GM12891 (cell line): ENCODE measurements around the gene SLC9A9.

Experiments
- POLR2A ChIP-seq: IDR thresholded peaks from 2 replicates; pipeline ENCODE4 v1.6.1; 2011; ENCODE audit warnings: low read depth, low read length, control low read depth
- POLR2AphosphoS5 ChIP-seq: IDR thresholded peaks from 2 replicates; pipeline ENCODE4 v1.6.1; 2011; ENCODE audit warnings: low read depth, low read length, control low read depth
- POU2F2 ChIP-seq: IDR thresholded peaks from 2 replicates; pipeline ENCODE4 v1.6.1; 2011; ENCODE audit warnings: low read depth, mild to moderate bottlenecking, control low read depth, low read length, moderate library complexity
- TAF1 ChIP-seq: IDR thresholded peaks from 2 replicates; pipeline ENCODE4 v1.6.1; 2011; ENCODE audit warnings: low read depth, low read length, control low read depth

DNA sequence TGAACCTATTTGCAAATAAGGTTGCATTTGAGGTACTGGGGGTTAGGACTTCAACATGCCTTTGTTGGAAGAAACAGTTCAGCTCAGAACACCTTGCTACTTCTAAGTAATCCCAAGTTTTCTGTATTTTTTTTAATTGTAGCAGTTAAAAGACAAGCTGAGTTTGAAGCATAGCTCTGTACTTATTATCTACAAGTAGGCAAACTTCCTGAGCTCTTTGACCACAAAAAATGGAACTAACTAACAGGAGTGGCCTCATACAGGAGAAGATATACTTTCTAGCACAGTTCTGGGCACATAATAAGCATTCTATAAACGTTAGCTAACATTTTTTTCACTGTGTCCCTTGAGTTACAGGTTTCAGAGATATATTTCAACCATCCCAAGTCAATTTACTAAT is 569.5 kb downstream of the SLC9A9 start:
- TF ChIP-seq POLR2A = no peak
- TF ChIP-seq POLR2AphosphoS5 = no peak
- TF ChIP-seq TAF1 = no peak
- TF ChIP-seq POU2F2 = no peak
